A673 (cell line): ENCODE results near the gene RPL19. TPM values are rescaled to one million over a fixed set of nuclear protein-coding genes. Genes with fewer than 3 reads are reported as not detected.

Experiments
- BruUV-seq: library from RNA; stranded (reverse); fragments of 400-500 nt; replicated peaks from 2 replicates; lab custom pipeline; 2021; lab: Mats Ljungman, UMichigan
- CTCF ChIA-PET: fragments of 300-600 bp; sonication (Branson Sonifier 250); formaldehyde crosslinking; loops from one replicate; lab custom pipeline; 2022; ENCODE audit warnings: antibody characterized with exemption; lab: Charles Lee
- POLR2A ChIA-PET: fragments of 300-600 bp; sonication (Branson Sonifier 250); formaldehyde crosslinking; loops from one replicate; lab custom pipeline; 2022; ENCODE audit warnings: antibody characterized with exemption; ENCODE audit not compliant: low non-redundant PET; lab: Charles Lee
- DNase-seq: peaks from one replicate; pipeline ENCODE4 v3.0.0-alpha.2; 2015; ENCODE audit warnings: low spot score
- H3K27ac ChIP-seq: fragments of 200-600 bp; sonication (generic); 2 replicates; pipeline ENCODE4 v1.5.1; 2016; ENCODE audit warnings: mixed run types, low read depth, mild to moderate bottlenecking, mixed read lengths, antibody characterized with exemption, low read length; ENCODE audit not compliant: poor library complexity, severe bottlenecking
- H3K27me3 ChIP-seq: fragments of 200-600 bp; sonication (generic); replicated peaks from 2 replicates; pipeline ENCODE4 v1.6.1; 2017; ENCODE audit warnings: mixed run types, low read depth, mild to moderate bottlenecking, mixed read lengths, antibody characterized with exemption, low read length; ENCODE audit not compliant: insufficient read depth, poor library complexity
- H3K36me3 ChIP-seq: fragments of 200-600 bp; sonication (generic); 2 replicates; pipeline ENCODE4 v1.6.1; 2016; ENCODE audit warnings: mixed run types, mild to moderate bottlenecking, mixed read lengths, antibody characterized with exemption, low read length; ENCODE audit not compliant: insufficient read depth, poor library complexity, severe bottlenecking
- H3K4me1 ChIP-seq: fragments of 200-600 bp; sonication (generic); 2 replicates; pipeline ENCODE4 v1.6.1; 2017; ENCODE audit warnings: mixed run types, mild to moderate bottlenecking, mixed read lengths, antibody characterized with exemption, low read length; ENCODE audit not compliant: insufficient read depth, poor library complexity, severe bottlenecking
- H3K4me3 ChIP-seq: fragments of 200-600 bp; sonication (generic); 2 replicates; pipeline ENCODE4 v1.5.1; 2016; ENCODE audit warnings: low read depth, mixed run types, mild to moderate bottlenecking, mixed read lengths, low read length; ENCODE audit not compliant: poor library complexity, severe bottlenecking
- H3K9me3 ChIP-seq: fragments of 200-600 bp; sonication (generic); 2 replicates; pipeline ENCODE4 v1.6.1; 2016; ENCODE audit warnings: mixed run types, low read depth, mild to moderate bottlenecking, mixed read lengths, antibody characterized with exemption, low read length; ENCODE audit not compliant: poor library complexity, severe bottlenecking
- CTCF ChIP-seq: fragments of 300-800, 200-600 bp; sonication (generic); conservative IDR thresholded peaks from 2 replicates; pipeline ENCODE4 v1.5.1; 2017; ENCODE audit warnings: low read depth, mild to moderate bottlenecking, antibody characterized with exemption, low read length, moderate library complexity, mixed read lengths
- EZH2 ChIP-seq: fragments of 200-600 bp; sonication (generic); IDR thresholded peaks from 2 replicates; pipeline ENCODE4 v1.6.1; 2017; ENCODE audit warnings: borderline replicate concordance, low read depth, mild to moderate bottlenecking, mixed read lengths, antibody characterized with exemption, low read length; ENCODE audit not compliant: poor library complexity, severe bottlenecking
- intact Hi-C: fragments of 100-400 bp; cut with micrococcal nuclease; formaldehyde crosslinking; loops from one replicate; pipeline ENCODE4 v1.10.0; 2022; ENCODE audit not compliant: unreplicated experiment
- total RNA-seq: library from RNA; stranded (reverse); gene quantifications from 2 replicates; pipeline ENCODE4 v1.2.3, GENCODE V29; 2021

Gene RPL19
- total RNA-seq, 1 experiment from 2014 or later, result 950 TPM

DNA sequence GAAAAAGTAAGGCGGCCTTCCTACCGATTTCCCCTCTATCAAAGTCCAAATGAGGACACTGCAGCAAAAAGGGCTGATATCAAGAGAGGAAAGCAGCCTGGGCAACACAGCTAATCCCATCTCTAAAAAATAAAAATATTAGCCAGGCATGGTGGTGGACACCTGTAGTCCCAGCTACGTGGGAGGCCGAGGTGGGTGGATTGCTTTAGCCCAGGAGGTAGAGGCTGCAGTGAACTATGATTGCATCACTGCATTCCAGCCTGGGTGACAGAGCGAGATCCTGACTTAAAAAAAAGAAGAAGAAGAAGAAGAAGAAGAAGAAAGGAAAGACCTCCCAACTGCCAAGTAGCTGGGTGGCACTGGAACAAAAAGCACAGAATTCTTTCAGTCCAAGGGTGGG is 17.0 kb upstream of the RPL19 start:
- POLR2A ChIA-PET, result no interaction called here
- Histone ChIP-seq H3K4me3 (no peak overlapping the region), H3K27me3 (no peaks in the 10 kb centered on the region), H3K4me1 (no peaks in the 10 kb centered on the region), H3K27ac (no peak overlapping the region), H3K36me3 (no peaks in the 10 kb centered on the region), H3K9me3 (no peaks in the 10 kb centered on the region)
- no TSS peak for BruUV-seq
- CTCF ChIA-PET, result interaction anchor here (1.3 kb wide), 1 partner anchor 8 kb away, joined by 6 read pairs; no protein-coding TSS in a partner anchor
- intact Hi-C loops, result no loop called here
- DNase-seq, result no peak
- TF ChIP-seq CTCF (no peak), EZH2 (no peak)

- H3K9me3 ChIP-seq, result no peaks in the 10 kb centered on the region
- no TSS peak for BruUV-seq
- no peaks in the 10 kb centered on the region for H3K36me3 ChIP-seq
- no peak for TF ChIP-seq EZH2
- TF ChIP-seq CTCF, result no peak
- intact Hi-C loops, result no loop called here
- no peak overlapping the region for H3K4me3 ChIP-seq
- H3K27ac ChIP-seq, result no peak overlapping the region
- no peak for DNase-seq
- ChIA-PET CTCF (interaction anchor here (1.3 kb wide), 1 partner anchor 9 kb away, joined by 6 read pairs; no protein-coding TSS in a partner anchor), POLR2A (no interaction called here)
- no peaks in the 10 kb centered on the region for H3K27me3 ChIP-seq
- H3K4me1 ChIP-seq, result no peaks in the 10 kb centered on the region
Observed at GRCh38 chr17:39183720-39184119, 16.4 kb upstream of the RPL19 start.

DNA sequence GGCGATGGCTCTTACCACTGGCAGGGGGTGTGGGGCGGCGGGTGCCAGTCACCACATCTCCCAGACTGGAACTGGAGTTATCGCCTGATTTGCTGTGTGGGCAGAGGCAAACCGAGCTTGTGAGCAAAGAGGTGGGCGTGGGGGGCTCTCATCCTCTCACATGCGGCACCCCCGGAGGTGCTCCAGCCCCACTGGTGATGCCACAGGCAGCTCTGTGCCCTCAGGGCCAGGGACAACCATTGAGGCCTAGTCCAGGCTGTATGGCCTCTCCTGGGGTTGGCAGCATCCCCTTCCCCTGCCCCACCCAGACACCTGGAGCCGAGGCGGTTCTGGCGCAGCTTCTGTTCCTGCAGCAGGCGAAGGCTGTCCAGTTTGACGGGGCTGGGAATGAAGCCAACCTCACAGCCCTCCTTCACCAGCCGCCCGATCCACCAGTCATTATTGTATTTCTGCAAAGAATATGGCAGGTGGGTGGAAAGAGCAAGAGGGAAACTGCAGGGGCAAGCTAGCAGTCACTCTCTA is 13.5 kb upstream of the RPL19 start:
- Histone ChIP-seq H3K27me3 (no peaks in the 10 kb centered on the region), H3K4me3 (no peak overlapping the region), H3K36me3 (peaks cover 3% of the 10 kb centered on the region), H3K4me1 (no peaks in the 10 kb centered on the region), H3K9me3 (no peaks in the 10 kb centered on the region), H3K27ac (no peak overlapping the region)
- intact Hi-C loops, result no loop called here
- DNase-seq, result no peak
- ChIA-PET POLR2A (no interaction called here), CTCF (no interaction called here)
- BruUV-seq, result no TSS peak
- no peak for TF ChIP-seq CTCF
